Stimulated activated CD8-positive, alpha-beta memory T cell treated with anti-CD3 and anti-CD28 coated beads, Interleukin-2, amount 100 ng/mL, for 48 hours (primary cell): Measurements from ENCODE around the gene DLG5.

Experiments used
- DNase-seq, 2 donors: peaks; one replicate each; pipeline ENCODE4 v3.0.0-alpha.2; 2020; ENCODE audit warnings: low read depth in 2 of 2

The DLG5 gene

DNA sequence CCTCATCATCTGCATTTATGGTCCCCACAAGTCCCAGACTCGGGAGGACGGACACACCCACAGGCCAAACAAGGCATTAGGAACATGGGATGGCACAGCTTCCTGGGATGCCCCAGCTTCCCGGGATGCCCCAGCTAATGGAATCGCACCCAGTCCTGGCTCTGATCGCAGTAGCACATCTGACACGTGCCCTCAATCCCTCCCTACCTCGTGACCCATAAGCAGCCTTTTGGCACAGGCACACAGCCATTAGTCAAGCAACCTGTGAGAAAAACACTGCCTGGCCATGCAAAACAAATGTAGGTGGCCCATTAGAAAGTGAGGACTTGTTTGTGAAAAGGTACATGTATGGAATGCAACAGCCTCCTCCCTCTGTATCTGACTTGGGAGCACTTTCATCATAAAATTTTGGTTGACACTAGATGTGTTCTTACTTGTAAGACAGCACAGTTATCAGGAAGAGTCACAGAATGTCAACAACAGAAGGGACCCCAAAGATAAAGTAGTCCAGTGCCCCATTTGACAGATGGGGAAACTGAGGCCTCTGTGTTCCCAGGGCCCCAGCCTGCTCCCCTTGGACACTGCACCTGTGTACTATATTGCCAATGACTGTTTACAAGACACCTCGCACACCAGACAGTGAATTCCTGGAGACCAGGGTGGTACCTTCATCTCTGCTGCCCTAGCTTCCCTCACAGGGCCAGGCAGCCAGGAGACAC, 34.4 kb downstream of the DLG5 start:
- no peak for DNase-seq

DNA sequence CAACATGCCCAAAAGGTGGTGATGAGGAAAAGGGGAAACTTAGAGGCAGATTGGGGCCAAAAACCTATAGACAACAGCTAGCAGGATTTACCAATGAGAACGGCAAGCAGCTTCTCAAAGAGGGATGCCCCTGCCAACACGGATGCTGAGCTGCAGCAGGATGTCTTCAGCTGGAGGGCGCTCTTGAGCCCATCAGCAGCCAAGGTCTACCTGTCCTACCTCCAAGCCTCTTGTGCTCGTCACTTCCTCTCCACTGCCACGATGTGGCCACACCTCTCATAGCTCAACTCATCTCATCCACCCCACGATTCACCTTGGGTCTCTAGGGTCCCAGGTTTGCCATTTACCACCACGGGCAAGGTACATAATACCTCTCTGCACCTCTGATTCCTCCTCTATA, 36.5 kb downstream of the DLG5 start:
- no peak for DNase-seq

DNA sequence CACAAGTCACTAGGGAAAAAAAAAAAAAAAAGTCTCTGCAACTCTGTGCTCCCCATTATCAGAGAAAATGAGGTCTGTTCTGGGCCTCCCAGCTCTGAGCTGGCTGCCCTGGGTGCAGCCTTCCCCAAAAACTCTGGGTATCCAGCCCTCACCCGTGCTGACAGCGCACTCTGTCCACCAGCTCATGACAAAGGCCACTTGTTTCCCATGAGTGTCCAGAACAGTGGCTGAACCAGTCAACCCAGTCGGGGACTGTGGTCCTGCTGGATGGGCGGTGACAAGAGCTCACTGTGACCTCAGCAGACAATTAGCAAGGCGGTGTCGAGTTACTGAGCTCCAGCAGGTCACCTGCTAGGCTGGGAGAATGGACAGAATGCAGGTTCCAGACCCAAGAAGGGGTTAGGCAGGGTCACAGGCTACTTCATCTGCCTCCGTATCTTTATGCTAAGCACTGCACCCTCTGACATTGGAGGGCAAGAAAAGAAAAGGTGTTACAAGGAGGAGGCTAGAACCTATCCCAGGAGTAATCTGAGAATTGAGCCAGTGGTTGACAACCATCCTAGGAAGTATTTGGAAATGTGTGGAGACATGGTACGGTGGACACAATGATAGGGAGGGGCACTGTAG, 37.2 kb downstream of the DLG5 start:
- DNase-seq, result no peak

DNA sequence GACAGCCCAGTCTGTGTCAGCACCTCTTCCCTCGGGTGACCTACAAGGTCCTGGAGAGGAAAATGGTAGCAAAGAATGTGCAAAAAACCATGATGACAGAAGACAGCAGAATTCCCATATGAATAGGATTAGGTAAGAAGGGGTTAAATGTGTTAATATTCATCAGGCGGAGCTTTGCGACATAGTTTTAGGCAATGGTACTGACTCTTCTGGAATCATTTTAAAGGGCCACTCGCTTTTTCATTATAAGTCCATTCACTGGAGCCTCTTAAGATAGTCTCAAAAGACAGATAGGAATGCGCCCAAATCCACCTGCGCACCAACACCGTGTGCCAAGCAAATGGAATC, 38.2 kb downstream of the DLG5 start:
- DNase-seq, result no peak

DNA sequence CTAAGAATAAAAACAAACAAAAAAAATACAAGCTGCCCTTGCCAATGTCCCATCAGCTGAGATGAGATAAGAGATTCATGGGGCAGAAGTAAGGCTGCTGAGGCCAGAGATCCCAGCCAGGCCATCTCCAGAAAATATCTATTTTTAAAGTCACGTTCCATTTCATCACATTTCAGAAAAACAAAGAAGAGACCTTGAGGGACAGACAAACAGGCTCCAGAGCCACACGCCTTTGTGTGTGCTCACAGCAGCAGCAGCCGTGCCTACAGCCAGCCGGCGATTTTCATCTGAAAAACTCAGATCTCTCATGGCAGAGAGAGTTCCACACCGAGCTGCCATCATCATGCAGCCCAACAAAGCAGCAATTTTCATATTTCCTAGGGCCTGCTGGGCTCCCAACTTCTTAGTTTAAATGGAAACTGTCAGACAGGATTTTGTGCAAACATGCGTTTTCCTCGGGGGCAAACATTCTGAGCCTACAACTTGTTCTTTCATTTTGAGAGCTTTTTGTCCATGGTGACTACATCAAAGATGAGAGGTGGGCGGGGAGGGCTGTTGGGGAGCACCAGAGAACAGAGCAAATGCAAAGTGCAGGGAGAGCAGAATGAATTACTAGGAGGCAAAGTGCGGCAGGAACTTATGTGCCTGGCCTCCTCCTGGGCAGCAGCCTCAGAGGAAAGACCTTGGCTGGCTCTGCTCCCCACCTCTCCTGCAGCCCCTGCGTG, 38.8 kb downstream of the DLG5 start:
- DNase-seq, result no peak

DNA sequence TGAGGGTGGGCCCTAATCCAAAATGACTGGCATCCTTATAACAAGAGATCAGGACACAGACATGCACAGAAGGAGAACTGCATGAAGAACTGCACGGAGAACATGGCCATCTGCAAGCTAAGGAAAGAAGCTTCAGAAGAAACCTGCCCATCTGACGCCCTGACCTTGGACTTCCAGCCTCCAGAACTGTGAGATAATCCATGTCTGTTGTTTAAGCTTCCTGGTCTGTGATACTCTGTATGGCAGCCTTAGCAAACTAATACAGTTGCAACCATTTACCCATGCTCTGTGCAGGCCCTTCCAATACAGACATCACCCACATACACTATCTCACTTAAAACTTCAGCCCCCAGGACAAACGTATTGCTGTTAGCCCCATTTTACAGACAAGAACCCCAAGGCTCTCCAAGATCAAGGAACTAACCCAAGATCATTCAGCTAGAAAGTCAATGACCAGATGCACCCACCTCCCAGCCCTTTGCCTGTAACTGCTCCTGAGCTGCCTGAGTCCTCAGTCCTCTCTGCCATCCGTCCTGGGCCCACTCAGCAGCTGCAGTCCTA, 39.7 kb downstream of the DLG5 start:
- no peak for DNase-seq

DNA sequence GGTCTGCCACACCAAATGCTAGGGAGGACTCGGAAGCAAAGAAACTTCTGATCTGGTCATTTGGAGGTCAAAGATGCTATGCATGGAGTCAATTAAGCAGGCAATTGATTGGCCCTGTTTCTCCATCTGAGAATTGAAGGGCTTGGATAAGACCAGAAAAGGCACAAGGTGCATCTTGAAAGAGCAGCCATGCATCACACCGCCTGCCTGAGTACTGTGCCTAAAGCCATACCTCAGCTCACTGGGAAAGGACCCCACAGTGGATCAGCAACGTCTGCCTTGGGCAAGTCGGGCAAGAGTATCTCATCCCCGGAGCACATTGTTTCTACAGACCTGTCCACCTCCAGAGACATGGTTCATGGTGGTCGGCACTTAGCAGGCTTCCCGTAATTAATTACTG, 42.4 kb downstream of the DLG5 start:
- no peak for DNase-seq

DNA sequence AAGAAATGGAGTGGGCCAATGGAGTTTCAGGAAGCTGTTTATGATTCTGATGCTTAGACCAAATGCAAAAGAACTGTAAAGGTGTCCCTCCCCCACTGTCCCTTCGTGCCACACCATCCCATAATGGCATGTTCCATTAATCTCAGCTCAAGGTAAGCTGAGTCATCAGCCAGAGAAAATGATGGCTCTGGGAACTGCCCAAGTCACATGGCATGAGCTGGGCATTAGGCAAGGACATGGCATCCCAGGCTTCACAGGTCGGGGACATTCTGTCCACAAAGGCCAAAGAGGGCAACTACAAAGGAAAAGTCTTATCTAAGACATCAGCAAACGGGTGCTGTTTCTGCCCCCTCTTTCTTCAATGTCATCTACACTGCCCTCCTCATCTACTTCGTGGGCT, 44.9 kb downstream of the DLG5 start:
- DNase-seq, result no peak

DNA sequence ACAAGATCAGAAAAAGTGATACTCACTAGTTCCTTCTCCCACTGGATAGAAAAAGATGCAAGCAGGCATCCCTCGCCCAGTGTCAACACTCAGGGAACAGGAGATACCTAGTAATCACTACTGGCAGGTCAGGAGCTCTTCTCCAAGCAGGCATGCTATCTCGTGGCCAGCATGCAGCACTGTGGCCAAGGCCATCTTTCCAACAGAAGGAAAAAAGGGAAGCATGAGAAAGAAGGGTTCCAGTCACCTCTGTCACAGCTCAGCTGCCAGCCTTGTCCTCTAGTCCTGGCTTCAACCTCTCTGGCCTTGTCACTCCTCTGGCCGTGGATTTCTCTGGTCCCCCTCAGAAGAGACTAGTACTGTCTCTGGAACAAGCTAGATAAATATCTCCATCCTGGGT, 45.3 kb downstream of the DLG5 start:
- no peak for DNase-seq

DNA sequence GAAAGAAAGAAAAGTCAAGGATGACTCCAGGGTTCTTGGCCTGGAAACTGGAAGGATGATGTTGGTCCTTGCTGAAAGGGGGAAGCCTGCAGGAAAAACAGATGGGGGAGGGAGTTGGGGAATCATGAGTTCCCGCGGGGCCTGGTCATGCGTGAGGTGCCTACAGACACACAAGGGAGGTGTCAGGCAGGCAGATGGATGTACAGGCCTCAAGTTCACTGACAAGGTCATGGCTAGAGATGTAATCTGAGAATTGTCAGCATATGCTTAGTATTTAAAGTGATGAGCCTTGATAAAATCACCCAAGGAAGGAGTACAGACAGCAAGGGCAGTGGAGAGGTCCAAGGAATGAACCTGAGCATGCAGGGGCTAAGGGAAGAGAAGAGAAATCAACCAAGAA, 46.8 kb downstream of the DLG5 start:
- no peak for DNase-seq

DNA sequence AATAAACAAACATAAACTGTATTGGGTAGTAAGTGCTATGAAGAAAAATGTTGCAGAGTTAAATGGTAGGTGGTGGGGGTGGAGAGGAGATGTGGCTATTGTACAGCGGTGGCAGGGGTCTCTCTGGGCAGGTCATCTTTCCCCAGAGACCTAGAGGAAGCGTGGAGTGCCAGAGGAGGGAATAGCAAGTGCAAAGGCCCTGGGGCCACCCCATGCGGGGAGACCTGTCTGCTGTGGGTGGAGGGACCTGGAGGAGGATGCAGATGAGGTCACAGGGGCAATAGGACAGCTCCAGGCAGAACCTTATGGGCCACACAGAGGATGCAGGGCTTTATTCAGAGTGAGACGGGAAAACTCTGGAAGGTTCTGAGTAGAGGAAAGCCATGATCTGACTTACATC, 47.5 kb downstream of the DLG5 start:
- DNase-seq, result no peak

DNA sequence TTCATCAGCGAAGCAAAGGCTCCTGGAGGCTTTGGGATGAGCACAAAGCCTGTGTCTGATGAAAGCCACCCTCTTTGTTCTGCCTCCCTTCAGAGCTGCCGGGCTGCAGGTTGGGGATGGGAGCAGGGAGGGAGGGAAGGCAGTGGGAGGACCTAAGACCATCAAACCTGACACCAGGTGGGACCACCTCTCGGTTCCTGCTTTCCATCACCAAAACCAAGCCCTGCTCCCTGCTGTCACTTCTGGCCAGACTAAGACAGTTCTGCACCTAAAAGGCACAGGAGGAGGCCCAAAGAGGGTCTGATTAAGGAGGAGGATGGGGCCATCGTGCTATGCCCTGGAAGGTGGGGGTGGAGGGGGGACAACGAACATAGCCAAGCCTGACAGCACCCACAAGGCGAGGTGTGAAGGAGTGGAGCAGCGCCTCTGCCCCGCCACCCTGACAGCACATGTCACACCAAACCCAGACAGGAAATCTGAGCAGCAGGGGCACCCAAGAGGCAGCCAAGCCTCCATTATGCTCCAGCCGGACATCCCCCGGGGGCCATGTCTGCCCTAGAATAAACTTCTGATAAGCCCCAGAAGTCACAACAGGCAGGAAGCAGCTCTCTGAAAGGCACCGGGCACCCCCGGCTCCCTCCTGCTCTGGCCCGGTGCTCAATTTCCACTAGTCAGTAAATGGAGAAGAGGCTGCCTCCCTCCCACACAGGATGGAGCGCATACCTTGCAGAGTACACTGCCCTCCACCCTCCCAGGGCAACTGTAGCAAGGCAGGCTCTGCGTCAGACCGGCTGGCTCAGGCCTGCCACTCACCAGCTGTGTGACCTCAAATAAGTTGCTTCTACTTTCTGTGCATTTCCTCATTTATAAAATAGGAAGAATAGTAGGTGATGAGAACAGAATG, 48.9 kb downstream of the DLG5 start:
- peak; percentile 3 to 8 for DNase-seq

DNA sequence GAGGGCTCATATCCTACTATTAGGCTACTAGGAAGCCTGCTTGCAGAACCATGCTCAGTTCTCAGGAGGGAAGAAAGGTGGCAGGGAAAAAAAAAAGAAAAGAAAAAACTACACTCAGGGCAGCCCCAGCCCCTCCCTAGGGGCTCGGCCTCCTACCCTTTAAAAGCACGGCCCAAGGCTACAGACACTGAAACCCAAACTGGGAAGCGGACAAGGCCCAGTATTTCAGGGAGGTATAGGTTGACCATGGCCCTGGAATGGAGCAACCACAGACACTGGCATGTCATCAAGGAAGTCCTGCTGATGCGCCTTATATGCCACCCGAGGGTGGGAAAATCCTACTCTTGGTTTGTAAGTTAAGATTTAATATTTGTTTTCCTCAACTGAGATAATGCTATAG, 50.8 kb downstream of the DLG5 start:
- DNase-seq, result no peak

DNA sequence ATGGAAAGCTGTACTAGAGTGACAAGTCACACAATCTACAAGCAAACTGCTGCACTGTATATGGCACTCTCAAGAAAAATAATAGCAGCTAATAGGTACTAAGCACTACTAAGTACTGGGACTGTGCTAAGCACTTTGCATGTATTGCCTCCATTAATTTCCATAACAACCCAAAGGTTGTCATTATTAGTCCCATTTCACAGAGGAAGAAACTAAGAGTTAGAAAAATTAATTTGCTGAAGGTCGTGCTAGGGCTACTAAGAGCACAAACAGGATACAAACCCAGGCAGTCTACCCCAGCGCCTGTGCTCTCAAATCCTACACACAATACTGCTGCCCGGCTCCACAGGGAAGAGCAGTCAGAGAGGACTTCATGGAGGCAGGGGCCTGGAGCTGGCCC, 51.7 kb downstream of the DLG5 start:
- DNase-seq, result no peak

DNA sequence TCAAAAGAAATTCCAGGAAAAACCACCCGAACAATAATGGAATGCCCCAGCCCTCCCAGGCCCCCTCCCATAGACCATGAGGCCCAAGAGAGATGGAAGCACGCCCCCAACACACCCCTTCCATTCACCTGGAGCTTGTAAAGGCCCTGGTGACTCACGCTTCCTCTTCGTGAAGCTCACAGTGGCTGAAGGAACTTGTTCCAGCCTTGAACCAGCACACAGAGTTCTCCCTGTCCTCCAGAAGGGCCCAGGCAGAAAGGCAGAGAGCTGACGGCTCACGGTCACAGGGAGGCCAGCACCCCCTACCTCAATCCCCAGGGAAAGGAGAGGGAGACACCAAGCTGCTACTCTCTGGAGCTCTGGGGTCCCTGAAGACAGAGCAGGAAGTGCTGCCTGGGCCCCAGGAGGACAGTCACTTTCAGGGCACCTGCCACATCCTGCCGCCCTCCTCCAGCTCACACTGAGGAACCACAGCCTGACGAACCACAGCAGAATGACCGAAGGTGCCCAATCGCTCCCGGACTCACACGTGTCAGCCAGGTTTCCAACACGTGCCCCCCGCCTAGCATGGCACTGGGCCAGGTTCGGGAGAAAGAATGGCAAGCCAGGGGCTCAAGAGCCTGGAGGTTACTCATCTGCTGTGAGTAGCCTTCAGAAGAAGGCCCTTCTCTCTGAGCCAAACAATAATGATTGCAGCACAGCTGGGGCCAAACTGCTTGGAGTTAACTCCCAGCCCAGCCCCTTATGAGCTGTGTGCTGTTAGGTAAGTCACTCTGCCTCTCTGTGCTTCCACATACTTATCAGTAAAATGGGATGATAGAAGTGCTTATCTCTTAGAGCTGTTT, 52.8 kb downstream of the DLG5 start:
- peak; percentile 36 to 37 for DNase-seq

DNA sequence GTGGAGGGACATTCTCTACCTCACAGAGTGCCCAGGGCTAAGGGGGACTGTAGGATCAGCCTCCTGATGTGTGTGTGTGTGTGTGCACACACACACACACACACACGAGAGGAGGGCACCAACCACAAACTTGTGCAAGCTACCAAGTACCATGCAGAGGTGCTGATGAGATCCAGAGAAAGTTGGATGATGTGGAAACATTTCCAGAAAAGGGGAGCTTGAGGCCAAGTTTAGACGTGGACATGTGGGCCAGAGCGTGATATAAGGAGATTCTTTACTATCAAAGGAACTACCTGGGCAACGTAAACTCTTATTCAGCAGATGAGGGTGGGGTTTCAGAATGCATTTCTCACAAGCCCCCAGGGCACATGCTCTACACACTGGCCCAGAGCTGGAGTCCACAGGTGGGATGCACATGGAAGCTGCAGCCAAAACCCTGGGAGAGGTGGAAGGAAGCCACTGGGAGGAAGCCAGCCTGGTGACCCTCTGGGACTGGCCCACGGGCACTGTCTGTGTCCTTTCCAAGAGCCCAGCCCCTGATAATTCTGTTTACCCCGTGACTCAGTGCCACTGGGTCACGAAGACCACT, 53.5 kb downstream of the DLG5 start:
- DNase-seq, result no peak

DNA sequence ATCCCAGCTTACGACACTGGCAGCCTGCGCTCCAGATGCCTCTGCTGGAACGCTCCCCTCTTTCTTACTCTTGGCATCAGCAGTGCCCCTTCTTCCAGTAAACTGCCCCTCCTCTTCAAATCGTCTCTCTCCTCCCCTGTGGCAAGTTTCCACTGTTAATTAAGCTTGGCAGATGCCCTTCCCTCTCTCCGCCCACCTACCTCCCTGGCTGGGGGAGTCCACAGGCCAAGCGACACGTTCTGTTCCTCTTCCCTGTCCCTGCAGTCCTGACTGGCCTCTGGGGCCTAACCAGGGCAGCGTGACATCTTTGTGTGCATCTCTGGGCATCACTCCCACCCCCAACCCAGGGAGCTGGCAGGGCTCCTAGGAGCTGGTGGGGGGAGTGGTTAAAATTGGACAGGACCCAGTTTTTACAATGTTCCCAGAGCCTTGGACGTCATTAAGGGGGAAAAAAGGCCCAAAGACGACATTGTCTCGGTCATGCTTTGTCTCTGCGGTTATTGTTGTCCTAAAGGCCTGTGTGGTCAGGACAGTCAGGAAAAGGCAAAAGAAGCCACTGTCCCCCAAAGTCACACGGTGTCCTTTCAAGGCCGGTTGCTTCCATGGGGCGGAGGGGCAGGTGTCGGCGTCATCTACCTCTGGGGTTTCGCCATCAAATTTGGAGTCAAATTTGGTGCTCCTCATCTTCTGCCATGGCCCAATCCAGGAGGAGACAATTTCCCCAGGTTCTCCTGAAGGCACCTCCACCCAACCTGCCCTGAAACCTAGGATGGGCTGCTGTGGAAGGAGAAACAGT, 54.2 kb downstream of the DLG5 start:
- no peak for DNase-seq

DNA sequence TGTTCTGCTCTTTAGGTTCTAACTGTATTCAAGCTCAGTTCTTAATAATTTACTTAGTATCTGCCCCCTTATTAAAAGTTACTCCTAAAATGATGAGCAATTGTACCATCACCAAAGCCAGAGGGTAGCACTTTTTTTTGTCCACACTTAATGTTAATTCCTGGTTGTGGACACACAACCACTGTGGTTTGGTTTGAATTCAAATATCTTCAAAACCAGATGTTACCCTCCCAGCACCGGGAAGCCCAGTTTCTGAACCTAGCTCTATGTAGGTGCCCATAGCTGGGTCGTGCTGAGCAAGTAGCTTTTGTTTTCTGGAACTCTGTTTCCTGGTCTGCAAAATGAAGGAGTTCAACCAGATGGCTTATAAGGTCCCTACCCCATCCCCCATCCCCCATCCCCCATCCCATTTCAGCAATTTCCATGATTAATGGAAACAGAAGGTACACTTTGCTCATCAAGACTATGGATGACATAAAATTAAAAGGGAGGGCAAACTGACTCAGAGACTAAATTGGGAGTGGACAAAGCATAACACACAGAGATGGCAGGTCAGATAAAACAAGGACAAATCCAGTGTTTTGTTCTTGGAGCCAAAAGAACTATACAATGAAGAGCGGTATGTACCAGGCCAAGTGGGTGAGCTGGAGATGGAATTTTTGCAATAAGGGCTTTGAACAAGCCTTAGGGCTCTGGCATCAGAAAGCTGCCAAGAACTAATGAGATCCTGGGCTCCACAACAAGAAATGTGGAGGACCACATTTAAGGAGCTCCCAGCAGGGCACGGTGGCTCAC, 56.7 kb downstream of the DLG5 start:
- DNase-seq, result no peak

DNA sequence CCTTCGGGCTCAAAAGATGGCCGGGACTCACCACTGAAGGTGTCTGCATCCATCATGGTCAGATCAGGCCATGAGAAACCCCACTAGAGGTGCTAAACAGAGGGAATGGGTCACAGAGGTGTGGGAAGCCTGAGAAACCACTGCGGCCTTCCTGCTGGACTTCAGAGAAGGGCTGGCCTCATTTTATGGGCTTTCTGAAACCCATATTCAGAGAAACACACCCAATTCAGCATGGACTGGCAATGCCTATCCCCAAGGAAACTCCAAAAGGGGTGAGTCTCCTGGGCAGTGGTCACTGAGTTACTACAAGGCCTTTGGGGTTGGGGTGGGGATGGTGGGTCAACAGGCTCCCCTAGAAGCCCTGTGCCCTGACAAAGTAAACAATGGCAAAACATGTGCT, 58.0 kb downstream of the DLG5 start:
- DNase-seq, result no peak
